A673 (cell line): ENCODE results near the gene PRKG1. TPM values are rescaled to one million over a fixed set of nuclear protein-coding genes. Genes with fewer than 3 reads are reported as not detected.

Experiments
- BruUV-seq: library from RNA; stranded (reverse); fragments of 400-500 nt; replicated peaks from 2 replicates; lab custom pipeline; 2021; lab: Mats Ljungman, UMichigan
- CTCF ChIA-PET: fragments of 300-600 bp; sonication (Branson Sonifier 250); formaldehyde crosslinking; loops from one replicate; lab custom pipeline; 2022; ENCODE audit warnings: antibody characterized with exemption; lab: Charles Lee
- POLR2A ChIA-PET: fragments of 300-600 bp; sonication (Branson Sonifier 250); formaldehyde crosslinking; loops from one replicate; lab custom pipeline; 2022; ENCODE audit warnings: antibody characterized with exemption; ENCODE audit not compliant: low non-redundant PET; lab: Charles Lee
- DNase-seq: peaks from one replicate; pipeline ENCODE4 v3.0.0-alpha.2; 2015; ENCODE audit warnings: low spot score
- H3K27ac ChIP-seq: fragments of 200-600 bp; sonication (generic); 2 replicates; pipeline ENCODE4 v1.5.1; 2016; ENCODE audit warnings: mixed run types, low read depth, mild to moderate bottlenecking, mixed read lengths, antibody characterized with exemption, low read length; ENCODE audit not compliant: poor library complexity, severe bottlenecking
- H3K27me3 ChIP-seq: fragments of 200-600 bp; sonication (generic); replicated peaks from 2 replicates; pipeline ENCODE4 v1.6.1; 2017; ENCODE audit warnings: mixed run types, low read depth, mild to moderate bottlenecking, mixed read lengths, antibody characterized with exemption, low read length; ENCODE audit not compliant: insufficient read depth, poor library complexity
- H3K36me3 ChIP-seq: fragments of 200-600 bp; sonication (generic); 2 replicates; pipeline ENCODE4 v1.6.1; 2016; ENCODE audit warnings: mixed run types, mild to moderate bottlenecking, mixed read lengths, antibody characterized with exemption, low read length; ENCODE audit not compliant: insufficient read depth, poor library complexity, severe bottlenecking
- H3K4me1 ChIP-seq: fragments of 200-600 bp; sonication (generic); 2 replicates; pipeline ENCODE4 v1.6.1; 2017; ENCODE audit warnings: mixed run types, mild to moderate bottlenecking, mixed read lengths, antibody characterized with exemption, low read length; ENCODE audit not compliant: insufficient read depth, poor library complexity, severe bottlenecking
- H3K4me3 ChIP-seq: fragments of 200-600 bp; sonication (generic); 2 replicates; pipeline ENCODE4 v1.5.1; 2016; ENCODE audit warnings: low read depth, mixed run types, mild to moderate bottlenecking, mixed read lengths, low read length; ENCODE audit not compliant: poor library complexity, severe bottlenecking
- H3K9me3 ChIP-seq: fragments of 200-600 bp; sonication (generic); 2 replicates; pipeline ENCODE4 v1.6.1; 2016; ENCODE audit warnings: mixed run types, low read depth, mild to moderate bottlenecking, mixed read lengths, antibody characterized with exemption, low read length; ENCODE audit not compliant: poor library complexity, severe bottlenecking
- EZH2 ChIP-seq: fragments of 200-600 bp; sonication (generic); IDR thresholded peaks from 2 replicates; pipeline ENCODE4 v1.6.1; 2017; ENCODE audit warnings: borderline replicate concordance, low read depth, mild to moderate bottlenecking, mixed read lengths, antibody characterized with exemption, low read length; ENCODE audit not compliant: poor library complexity, severe bottlenecking
- intact Hi-C: fragments of 100-400 bp; cut with micrococcal nuclease; formaldehyde crosslinking; loops from one replicate; pipeline ENCODE4 v1.10.0; 2022; ENCODE audit not compliant: unreplicated experiment
- total RNA-seq: library from RNA; stranded (reverse); gene quantifications from 2 replicates; pipeline ENCODE4 v1.2.3, GENCODE V29; 2021
- TF ChIP-seq, protein P1 (sequence below): fragments of 300-800, 200-600 bp; sonication (generic); conservative IDR thresholded peaks from 2 replicates; pipeline ENCODE4 v1.5.1; 2017; ENCODE audit warnings: low read depth, mild to moderate bottlenecking, antibody characterized with exemption, low read length, moderate library complexity, mixed read lengths

PRKG1 gene
- total RNA-seq, 1 experiment from 2014 or later = 0.58 TPM

DNA sequence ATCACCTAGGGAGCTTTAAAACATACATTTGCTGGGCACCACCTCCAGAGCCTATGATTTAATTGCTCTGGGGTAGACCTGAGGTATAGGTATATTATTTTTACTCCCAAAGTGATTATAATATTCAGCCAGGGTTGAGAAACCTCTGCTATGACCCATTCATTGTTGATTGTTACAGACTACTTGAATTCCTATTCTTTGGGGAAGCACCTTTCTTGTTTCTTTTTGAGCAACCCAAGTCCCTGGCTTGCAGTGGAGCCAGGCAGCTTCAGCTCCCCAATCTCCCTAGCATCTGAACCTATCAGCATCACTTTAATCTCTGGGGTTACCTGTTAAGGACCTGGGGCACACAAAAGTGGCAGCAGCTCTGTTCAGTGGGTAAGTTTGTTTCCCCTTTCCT is 8.6 kb downstream of the PRKG1 start:
- peaks cover 13% of the 10 kb centered on the region for H3K27me3 ChIP-seq
- H3K9me3 ChIP-seq = no peaks in the 10 kb centered on the region
- POLR2A ChIA-PET = no interaction called here
- H3K27ac ChIP-seq = no peak overlapping the region
- H3K36me3 ChIP-seq = no peaks in the 10 kb centered on the region
- TF ChIP-seq, protein P1, sequence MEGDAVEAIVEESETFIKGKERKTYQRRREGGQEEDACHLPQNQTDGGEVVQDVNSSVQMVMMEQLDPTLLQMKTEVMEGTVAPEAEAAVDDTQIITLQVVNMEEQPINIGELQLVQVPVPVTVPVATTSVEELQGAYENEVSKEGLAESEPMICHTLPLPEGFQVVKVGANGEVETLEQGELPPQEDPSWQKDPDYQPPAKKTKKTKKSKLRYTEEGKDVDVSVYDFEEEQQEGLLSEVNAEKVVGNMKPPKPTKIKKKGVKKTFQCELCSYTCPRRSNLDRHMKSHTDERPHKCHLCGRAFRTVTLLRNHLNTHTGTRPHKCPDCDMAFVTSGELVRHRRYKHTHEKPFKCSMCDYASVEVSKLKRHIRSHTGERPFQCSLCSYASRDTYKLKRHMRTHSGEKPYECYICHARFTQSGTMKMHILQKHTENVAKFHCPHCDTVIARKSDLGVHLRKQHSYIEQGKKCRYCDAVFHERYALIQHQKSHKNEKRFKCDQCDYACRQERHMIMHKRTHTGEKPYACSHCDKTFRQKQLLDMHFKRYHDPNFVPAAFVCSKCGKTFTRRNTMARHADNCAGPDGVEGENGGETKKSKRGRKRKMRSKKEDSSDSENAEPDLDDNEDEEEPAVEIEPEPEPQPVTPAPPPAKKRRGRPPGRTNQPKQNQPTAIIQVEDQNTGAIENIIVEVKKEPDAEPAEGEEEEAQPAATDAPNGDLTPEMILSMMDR = no peak
- no peak for TF ChIP-seq EZH2
- DNase-seq = no peak
- no peaks in the 10 kb centered on the region for H3K4me1 ChIP-seq
- intact Hi-C loops = no loop called here
- CTCF ChIA-PET = no interaction called here
- no peak overlapping the region for H3K4me3 ChIP-seq
- no TSS peak for BruUV-seq

DNA sequence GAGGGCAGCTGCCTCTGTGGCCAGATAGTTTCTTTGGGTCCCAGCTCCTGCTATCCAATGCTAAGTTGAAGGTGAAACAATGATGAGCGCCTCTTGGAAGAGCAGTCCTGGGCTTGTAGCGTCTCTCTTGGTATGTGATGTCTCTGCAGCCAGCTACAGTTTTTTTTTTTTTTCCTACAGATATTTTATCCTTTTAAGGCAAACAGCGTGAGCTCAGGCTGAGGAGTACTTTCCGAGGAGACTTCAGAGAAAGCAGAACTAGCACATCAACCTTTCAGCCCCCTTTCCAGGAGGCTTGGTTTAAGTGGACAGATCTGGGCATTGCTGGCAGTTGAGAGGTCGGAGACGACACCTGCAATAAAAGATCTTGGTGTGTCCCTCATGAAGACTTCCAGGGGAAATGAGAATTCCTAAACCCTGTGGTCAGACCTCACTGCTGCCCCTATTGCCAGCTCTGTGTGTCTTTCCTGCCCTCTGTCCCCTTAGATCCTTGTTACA is 9.1 kb downstream of the PRKG1 start:
- ChIA-PET POLR2A (no interaction called here), CTCF (no interaction called here)
- no peaks in the 10 kb centered on the region for H3K36me3 ChIP-seq
- H3K9me3 ChIP-seq = no peaks in the 10 kb centered on the region
- intact Hi-C loops = no loop called here
- H3K4me3 ChIP-seq = no peak overlapping the region
- TF ChIP-seq, protein P1 = no peak
- no peak for TF ChIP-seq EZH2
- no peak overlapping the region for H3K27ac ChIP-seq
- no peak for DNase-seq
- no peaks in the 10 kb centered on the region for H3K4me1 ChIP-seq
- no TSS peak for BruUV-seq
- peaks cover 13% of the 10 kb centered on the region for H3K27me3 ChIP-seq

- intact Hi-C loops = no loop called here
- H3K27me3 ChIP-seq = peaks cover 13% of the 10 kb centered on the region
- CTCF ChIA-PET = no interaction called here
- H3K36me3 ChIP-seq = no peaks in the 10 kb centered on the region
- TF ChIP-seq, protein P1 = no peak
- no peak for TF ChIP-seq EZH2
- no TSS peak for BruUV-seq
- no peak overlapping the region for H3K4me3 ChIP-seq
- DNase-seq = no peak
- POLR2A ChIA-PET = no interaction called here
- no peaks in the 10 kb centered on the region for H3K9me3 ChIP-seq
- H3K4me1 ChIP-seq = no peaks in the 10 kb centered on the region
- H3K27ac ChIP-seq = no peak overlapping the region
Measured at GRCh38 chr10:51085204-51085603, 10.9 kb downstream of the PRKG1 start.
